GM12878 (cell line): ENCODE results near the gene ABCD2.

Source experiments
- ATF7 ChIP-seq: fragments of 450-650 bp; IDR thresholded peaks from 2 replicates; pipeline ENCODE4 v1.6.1; 2016; ENCODE audit warnings: low read depth, mild to moderate bottlenecking
- POLR2A ChIP-seq: IDR thresholded peaks from 2 replicates; pipeline ENCODE4 v1.6.1; 2011; ENCODE audit warnings: low read depth, mild to moderate bottlenecking, low read length
- POLR2AphosphoS5 ChIP-seq: IDR thresholded peaks from 2 replicates; pipeline ENCODE4 v1.6.1; 2011; ENCODE audit warnings: mild to moderate bottlenecking, low read length, inconsistent platforms
- RAD51 ChIP-seq: fragments of 450-650 bp; IDR thresholded peaks from 2 replicates; pipeline ENCODE4 v1.6.1; 2016; ENCODE audit warnings: moderate library complexity, mild to moderate bottlenecking, inconsistent platforms
- SP1 ChIP-seq: IDR thresholded peaks from one replicate; pipeline ENCODE4 v1.6.1; 2011; ENCODE audit warnings: low read depth, low read length
- STAT1 ChIP-seq: fragments of 450-650 bp; conservative IDR thresholded peaks from 2 replicates; pipeline ENCODE4 v1.6.1; 2014; ENCODE audit warnings: antibody characterized with exemption, mild to moderate bottlenecking
- TAF1 ChIP-seq: IDR thresholded peaks from 2 replicates; pipeline ENCODE4 v1.6.1; 2011; ENCODE audit warnings: mild to moderate bottlenecking, low read depth, low read length, borderline replicate concordance
- TCF3 ChIP-seq: IDR thresholded peaks from 2 replicates; pipeline ENCODE4 v1.6.1; 2012; ENCODE audit warnings: low read depth, mild to moderate bottlenecking, low read length, borderline replicate concordance; ENCODE audit not compliant: insufficient read depth
- TF ChIP-seq, protein P1 (sequence below): IDR thresholded peaks from 2 replicates; pipeline ENCODE4 v1.6.1; 2012; ENCODE audit warnings: low read length, inconsistent platforms
- TF ChIP-seq, protein P2 (sequence below): IDR thresholded peaks from 2 replicates; pipeline ENCODE4 v1.6.1; 2012; ENCODE audit warnings: low read depth, low read length, improper control_type of control experiment

DNA sequence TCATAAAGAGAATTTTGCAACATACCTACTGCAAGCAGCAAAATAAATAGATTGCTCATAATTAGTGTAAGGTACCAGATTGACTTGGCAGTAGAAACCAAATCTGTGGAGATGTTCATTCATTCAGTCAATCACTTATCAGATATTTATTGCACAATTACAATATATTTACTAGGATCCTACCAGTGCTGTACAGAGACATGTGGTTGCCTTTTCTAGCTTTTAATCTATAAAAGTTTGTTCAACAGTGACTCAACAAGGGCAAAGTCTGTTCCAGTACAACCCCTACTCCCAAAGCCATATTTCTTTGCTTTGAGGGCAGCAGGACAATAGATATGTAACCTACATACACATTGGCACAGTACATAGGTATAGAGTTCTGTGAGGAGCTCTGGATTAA is 27.3 kb downstream of the ABCD2 start:
- TF ChIP-seq, protein P1, sequence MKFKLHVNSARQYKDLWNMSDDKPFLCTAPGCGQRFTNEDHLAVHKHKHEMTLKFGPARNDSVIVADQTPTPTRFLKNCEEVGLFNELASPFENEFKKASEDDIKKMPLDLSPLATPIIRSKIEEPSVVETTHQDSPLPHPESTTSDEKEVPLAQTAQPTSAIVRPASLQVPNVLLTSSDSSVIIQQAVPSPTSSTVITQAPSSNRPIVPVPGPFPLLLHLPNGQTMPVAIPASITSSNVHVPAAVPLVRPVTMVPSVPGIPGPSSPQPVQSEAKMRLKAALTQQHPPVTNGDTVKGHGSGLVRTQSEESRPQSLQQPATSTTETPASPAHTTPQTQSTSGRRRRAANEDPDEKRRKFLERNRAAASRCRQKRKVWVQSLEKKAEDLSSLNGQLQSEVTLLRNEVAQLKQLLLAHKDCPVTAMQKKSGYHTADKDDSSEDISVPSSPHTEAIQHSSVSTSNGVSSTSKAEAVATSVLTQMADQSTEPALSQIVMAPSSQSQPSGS = no peak
- TF ChIP-seq SP1 (no peak), POLR2A (no peak), ATF7 (no peak), STAT1 (no peak), RAD51 (no peak), TCF3 (no peak), TAF1 (no peak), POLR2AphosphoS5 (no peak)
- TF ChIP-seq, protein P2, sequence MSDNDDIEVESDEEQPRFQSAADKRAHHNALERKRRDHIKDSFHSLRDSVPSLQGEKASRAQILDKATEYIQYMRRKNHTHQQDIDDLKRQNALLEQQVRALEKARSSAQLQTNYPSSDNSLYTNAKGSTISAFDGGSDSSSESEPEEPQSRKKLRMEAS = no peak
